Measurements from ENCODE around the gene GTF2H4.

DNA sequence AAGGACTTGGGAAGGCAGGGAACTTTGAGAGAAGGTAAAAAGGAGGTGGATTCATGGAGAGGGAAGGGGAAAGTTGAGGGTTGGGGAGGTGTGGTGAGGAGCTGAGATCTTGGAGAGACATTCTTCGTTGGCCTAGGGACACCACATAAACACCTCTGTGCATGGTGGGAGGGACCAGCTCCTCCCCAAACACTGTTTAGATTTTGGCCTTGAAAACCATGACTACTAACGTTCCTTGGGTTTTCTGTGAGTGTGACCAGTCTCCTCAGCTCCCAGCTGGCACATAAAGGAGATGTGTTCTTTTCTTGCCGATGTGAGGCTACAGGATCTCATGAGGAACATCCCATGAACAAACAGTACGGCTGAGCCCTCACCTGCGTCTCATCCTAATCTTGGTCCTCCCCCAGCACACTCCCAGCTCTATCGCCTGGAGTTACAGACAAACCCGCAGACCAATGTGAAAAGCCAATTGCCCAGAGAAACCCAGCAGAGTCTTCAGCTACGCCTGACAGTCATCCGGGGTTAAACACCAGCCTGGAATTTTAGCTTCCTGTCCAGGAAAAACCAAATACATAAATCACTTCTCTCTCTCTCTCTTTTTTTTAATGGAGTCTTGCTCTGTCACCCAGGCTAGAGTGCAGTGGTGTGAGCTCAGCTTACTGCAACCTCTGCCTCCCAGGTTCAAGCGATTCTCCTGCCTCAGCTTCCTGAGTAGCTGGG is 45.7 kb upstream of the GTF2H4 start:
- TF ChIP-seq, protein P1, sequence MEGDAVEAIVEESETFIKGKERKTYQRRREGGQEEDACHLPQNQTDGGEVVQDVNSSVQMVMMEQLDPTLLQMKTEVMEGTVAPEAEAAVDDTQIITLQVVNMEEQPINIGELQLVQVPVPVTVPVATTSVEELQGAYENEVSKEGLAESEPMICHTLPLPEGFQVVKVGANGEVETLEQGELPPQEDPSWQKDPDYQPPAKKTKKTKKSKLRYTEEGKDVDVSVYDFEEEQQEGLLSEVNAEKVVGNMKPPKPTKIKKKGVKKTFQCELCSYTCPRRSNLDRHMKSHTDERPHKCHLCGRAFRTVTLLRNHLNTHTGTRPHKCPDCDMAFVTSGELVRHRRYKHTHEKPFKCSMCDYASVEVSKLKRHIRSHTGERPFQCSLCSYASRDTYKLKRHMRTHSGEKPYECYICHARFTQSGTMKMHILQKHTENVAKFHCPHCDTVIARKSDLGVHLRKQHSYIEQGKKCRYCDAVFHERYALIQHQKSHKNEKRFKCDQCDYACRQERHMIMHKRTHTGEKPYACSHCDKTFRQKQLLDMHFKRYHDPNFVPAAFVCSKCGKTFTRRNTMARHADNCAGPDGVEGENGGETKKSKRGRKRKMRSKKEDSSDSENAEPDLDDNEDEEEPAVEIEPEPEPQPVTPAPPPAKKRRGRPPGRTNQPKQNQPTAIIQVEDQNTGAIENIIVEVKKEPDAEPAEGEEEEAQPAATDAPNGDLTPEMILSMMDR (conservative IDR thresholded peaks at IDR 0.05; ENCODE audit: low read length) = no peak
- no peak for TF ChIP-seq EZH2phosphoT487 (IDR thresholded peaks at IDR 0.05; ENCODE audit: borderline replicate concordance, low read depth, low read length)
